ENCODE data around the gene GPR152.
"Not testable (repeated sequence)": the region's sequence is repeated elsewhere in the genome, so short reads cannot be mapped to it uniquely, and the experiment has no call there.

Gene GPR152

GRCh38 chr11:67409261-67409666 is 43.3 kb downstream of the GPR152 start:
- no peak for DNase-seq (ENCODE audit: low spot score)

DNA sequence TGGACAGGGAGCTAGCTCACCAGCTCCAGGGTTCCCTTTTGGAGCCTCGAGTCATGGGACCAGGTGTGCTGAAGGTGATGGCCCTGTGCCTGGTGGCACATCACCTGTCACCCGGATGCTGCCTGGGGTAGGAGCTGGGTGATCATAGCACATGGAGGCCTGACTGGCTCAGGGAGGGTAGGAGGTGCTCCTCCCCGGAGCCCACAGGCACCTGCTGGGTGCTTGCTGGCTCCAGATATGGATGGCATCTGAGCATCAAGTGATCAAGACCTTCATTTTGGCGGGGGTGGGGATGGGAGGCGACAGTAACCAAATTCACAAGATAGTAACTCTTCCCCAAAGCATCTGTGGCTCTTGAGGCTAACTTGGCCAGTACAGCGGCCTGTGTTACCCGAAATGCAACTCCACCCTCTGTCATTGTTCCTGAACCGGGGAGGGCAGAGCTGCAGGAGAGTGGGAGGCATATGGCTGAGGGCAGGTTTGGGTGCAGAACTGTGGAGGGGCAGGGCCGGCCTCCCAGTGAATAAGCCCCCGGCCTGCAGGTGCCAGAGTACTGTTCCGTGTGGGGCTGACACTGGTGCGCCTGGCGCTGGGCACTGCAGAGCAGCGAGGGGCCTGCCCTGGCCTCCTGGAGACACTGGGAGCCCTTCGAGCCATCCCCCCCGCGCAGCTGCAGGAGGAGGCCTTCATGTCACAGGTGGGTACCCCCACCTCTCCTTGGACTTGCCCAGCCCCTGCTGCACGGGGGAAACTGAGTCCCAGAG is 43.9 kb downstream of the GPR152 start:
- DNase-seq (ENCODE audit: low spot score), result no peak

DNA sequence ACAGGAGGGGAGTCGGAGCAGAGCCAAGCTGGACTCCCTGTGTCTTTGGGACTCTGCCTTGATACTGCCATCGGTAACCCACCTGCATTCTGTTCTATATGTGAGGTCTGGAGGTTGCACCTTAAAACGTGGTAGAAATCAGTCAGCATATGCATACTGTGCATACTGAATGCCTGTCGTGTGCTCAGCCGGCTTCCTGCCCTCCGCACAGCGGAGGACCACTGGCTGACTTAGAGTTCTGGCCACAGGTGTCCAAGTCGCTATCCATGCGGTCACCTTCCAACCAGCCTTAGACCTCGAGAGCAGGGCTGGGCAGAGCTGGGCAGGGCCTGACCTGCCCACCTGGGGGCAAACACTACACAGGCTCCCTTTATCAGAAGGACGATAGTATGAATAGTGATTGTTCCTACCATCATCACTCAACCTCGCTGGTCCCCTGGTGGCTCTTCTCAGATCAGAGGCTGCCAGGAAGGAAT is 44.8 kb downstream of the GPR152 start:
- DNase-seq (ENCODE audit: low spot score), result no peak

- peak; percentile 77 for DNase-seq (ENCODE audit: low spot score)
Measured at GRCh38 chr11:67406969-67407687, 45.4 kb downstream of the GPR152 start.

DNA sequence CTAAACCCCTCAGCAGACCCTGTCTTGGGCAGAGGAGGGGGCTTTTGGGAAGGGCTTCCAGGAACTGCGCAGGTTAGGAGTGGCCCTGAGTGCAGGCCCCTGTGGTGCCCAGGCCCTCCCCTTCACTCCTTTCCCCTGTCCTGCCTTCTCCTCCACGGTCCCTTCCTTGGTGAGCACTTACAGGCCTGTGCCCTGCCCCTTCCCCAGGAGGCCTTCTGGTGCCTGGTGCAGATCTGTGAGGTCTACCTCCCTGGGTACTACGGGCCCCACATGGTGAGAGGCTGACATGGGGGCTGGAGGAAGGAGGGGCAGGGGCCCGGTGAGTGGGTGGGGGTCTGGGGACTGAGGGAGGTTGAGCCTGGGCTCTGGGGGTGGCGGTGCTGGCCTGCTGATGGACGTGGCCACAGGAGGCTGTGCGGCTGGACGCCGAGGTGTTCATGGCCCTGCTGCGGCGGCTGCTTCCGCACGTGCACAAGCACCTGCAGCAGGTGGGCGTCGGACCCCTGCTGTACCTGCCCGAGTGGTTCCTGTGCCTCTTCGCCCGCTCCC is 46.0 kb downstream of the GPR152 start:
- DNase-seq (ENCODE audit: low spot score), result no peak

DNA sequence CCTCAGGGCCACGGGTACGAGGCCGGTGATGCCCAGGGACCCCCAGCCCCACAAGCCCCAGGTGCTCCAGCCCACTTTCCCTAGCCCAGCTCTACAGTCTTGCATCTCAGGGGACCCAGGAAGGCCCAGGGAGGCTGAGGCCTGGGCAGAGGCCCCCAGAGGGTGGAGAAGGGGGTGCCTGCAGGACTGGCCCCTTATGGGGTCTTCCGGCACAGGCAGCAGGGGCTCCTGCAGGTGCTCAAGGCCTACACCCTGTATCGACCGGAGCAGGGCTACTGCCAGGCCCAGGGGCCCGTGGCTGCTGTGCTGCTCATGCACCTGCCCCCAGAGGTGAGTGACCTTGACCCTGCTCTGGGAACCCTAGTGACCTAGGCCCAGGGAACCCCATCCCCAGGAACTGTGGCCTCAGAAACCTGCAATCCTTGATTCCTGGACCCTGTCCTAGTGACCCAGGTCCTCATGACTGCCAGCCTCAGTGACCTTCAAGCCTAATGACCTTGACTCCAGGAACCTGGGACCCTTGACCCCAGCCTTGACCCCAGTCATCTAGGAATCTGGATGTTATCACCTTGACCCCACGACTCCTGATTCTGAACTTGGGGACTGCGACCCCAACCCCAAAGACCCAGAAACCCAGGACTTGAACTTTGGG is 46.7 kb downstream of the GPR152 start:
- no peak for DNase-seq (ENCODE audit: low spot score)

GRCh38 chr11:67405196-67405567 is 47.3 kb downstream of the GPR152 start:
- no peak for DNase-seq (ENCODE audit: low spot score)

- DNase-seq (ENCODE audit: low spot score), result no peak
Measured at GRCh38 chr11:67404515-67405195, 47.9 kb downstream of the GPR152 start.

DNA sequence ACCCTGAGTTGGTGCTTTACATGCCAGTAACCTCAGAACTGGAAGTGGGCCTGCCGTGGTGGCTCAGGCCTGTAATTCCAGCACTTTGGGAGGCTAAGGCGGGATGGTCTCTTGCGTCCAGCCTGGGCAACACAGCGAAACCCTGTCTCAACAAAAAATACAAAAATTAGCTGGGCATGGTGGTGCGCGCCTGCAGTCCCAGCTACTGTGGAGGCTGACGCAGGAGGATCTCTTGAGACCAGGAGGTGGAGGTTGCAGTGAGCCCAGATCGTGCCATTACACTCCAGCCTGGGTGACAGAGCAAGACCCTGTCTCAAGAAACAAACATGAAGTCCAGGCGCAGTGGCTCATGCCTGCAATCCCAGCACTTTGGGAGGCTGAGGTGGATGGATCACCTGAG is 49.4 kb downstream of the GPR152 start:
- not testable (repeated sequence) for DNase-seq (ENCODE audit: low spot score)

- not testable (repeated sequence) for DNase-seq (ENCODE audit: low spot score)
Measured at GRCh38 chr11:67402192-67402839, 50.2 kb downstream of the GPR152 start.

DNA sequence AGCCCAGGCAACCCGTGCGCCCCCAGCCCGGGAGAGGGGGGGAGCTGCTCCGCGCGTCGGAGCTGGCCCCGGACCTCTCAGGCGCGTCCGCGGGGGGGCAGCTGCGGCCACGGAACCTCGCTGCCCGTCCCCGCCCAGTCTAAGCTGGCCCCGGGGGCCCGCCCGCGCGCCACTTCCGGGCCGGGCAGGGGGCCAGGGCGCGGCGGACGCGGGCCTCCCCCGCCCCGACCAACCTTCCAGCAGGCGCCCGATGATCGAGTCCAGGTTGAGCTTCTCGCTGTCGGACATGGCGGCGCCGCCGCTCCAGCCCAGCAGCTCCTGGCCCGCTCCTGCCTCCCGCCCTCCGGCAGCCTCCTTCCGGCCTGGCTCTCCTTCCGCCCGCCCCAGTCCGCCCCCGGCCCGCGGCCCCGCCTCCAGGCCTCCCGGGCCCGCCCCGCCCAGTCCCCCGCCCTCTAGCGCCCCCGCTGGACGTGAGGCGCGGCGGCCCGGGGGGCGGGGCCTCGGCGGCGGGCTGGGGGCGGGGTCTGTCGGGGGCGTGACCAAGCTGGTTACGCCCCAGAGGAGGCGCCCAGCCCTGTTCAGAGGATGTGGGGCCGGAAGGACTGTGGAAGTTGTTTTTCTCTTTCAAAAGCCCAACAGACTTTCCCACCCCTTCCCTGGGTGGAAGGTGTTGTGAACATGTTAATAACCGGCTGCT is 50.9 kb downstream of the GPR152 start, which contains the start of gene PPP1CA:
PPP1CA (minus strand) TSS at position 364 of the 697 bp plus-strand sequence; CDS start at position 288, 76 bp downstream.
- DNase-seq (ENCODE audit: low spot score), result peak; percentile 92

Measured in globus pallidus (tissue), 1 donor.